Measurements from ENCODE around the gene HIVEP3.

The HIVEP3 gene

DNA sequence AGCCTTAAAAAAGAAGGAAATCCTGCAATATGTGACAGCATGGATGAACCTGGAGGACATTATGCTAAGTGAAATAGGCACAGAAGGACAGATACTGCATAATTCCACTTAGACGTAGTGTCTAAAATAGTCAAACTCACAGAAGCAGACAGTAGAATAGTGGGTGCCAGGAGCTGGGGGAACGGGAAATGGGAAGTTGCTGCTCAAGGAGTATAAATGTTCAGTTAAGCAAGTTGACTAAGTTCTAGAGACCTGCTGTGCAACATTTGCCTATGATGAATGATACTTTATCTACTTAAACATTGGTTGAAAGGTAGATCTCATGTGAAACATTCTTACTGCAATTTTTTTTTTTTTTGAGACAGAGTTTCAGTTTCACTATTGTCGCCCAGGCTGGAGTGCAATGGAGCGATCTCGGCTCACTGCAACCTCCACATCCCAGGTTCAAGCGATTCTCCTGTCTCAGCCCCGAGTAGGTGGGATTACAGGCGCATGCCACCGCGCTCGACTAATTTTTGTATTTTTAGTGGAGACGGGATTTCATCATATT lies 197.8 kb downstream of the HIVEP3 start (continued):
- TF ChIP-seq KLF17 (tag by site-specific recombination; IDR thresholded peaks at IDR 0.05) (no peak), SP7 (tag by site-specific recombination; IDR thresholded peaks at IDR 0.05) (no peak), ZNF501 (tag by site-specific recombination; IDR thresholded peaks at IDR 0.05) (no peak), ZNF184 (tag by site-specific recombination; IDR thresholded peaks at IDR 0.05) (no peak), ZNF473 (tag by site-specific recombination; IDR thresholded peaks at IDR 0.05) (no peak), ZBTB26 (tag by site-specific recombination; optimal IDR thresholded peaks at IDR 0.05) (no peak), ZBTB20 (tag by site-specific recombination; IDR thresholded peaks at IDR 0.05) (no peak), HOXA7 (CRISPR knock-in tag; IDR thresholded peaks at IDR 0.05; ENCODE audit: borderline replicate concordance) (no peak), ZNF10 (tag by site-specific recombination; IDR thresholded peaks at IDR 0.05) (no peak), ZNF558 (tag by site-specific recombination; IDR thresholded peaks at IDR 0.05) (no peak), BCL11B (tag by site-specific recombination; IDR thresholded peaks at IDR 0.05; ENCODE audit: low read depth) (no peak), HOXD13 (CRISPR knock-in tag; IDR thresholded peaks at IDR 0.05; ENCODE audit: borderline replicate concordance) (no peak), ZNF600 (tag by site-specific recombination; IDR thresholded peaks at IDR 0.05) (no peak)
- TF ChIP-seq, protein P1, sequence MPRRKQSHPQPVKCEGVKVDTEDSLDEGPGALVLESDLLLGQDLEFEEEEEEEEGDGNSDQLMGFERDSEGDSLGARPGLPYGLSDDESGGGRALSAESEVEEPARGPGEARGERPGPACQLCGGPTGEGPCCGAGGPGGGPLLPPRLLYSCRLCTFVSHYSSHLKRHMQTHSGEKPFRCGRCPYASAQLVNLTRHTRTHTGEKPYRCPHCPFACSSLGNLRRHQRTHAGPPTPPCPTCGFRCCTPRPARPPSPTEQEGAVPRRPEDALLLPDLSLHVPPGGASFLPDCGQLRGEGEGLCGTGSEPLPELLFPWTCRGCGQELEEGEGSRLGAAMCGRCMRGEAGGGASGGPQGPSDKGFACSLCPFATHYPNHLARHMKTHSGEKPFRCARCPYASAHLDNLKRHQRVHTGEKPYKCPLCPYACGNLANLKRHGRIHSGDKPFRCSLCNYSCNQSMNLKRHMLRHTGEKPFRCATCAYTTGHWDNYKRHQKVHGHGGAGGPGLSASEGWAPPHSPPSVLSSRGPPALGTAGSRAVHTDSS (tag by site-specific recombination; IDR thresholded peaks at IDR 0.05), result no peak

DNA sequence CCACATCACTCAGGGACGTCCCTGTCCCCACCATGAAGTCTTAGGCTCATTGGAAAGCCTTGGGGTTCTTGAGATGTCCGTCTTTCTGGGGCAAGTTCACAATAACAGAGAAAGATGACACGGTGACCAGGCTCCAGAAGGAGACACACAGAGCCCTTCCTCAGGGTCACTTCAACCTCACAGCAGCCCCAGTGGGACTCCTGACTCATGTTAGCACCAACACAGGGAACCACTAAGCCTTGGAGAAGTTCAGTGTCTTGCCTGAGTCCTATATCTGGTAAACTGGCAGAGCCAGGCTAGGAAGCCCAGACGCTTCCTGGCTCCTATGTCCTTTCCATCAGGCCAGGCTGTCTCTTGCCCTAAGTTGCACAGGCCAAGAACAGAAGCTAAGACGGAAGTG lies 199.1 kb downstream of the HIVEP3 start:
- TF ChIP-seq ZNF692 (tag by site-specific recombination; IDR thresholded peaks at IDR 0.05) (no peak), GLIS1 (tag by site-specific recombination; IDR thresholded peaks at IDR 0.05) (no peak), ZNF658 (tag by site-specific recombination; IDR thresholded peaks at IDR 0.05) (no peak), TCF7L2 (IDR thresholded peaks at IDR 0.05; ENCODE audit: borderline replicate concordance, low read depth, low read length) (no peak), ZFHX2 (tag by site-specific recombination; conservative IDR thresholded peaks at IDR 0.05) (no peak), ZNF146 (tag by site-specific recombination; IDR thresholded peaks at IDR 0.05) (no peak), REPIN1 (tag by site-specific recombination; IDR thresholded peaks at IDR 0.05; ENCODE audit: low read depth) (no peak), ZNF16 (tag by site-specific recombination; IDR thresholded peaks at IDR 0.05; ENCODE audit: low read depth) (no peak), ZBTB17 (tag by site-specific recombination; IDR thresholded peaks at IDR 0.05) (no peak), ZNF514 (tag by site-specific recombination; IDR thresholded peaks at IDR 0.05) (no peak), KLF7 (tag by site-specific recombination; IDR thresholded peaks at IDR 0.05; ENCODE audit: borderline replicate concordance) (no peak), ZNF621 (tag by site-specific recombination; IDR thresholded peaks at IDR 0.05) (no peak), ZNF596 (tag by site-specific recombination; IDR thresholded peaks at IDR 0.05) (no peak)
- TF ChIP-seq, protein P2, sequence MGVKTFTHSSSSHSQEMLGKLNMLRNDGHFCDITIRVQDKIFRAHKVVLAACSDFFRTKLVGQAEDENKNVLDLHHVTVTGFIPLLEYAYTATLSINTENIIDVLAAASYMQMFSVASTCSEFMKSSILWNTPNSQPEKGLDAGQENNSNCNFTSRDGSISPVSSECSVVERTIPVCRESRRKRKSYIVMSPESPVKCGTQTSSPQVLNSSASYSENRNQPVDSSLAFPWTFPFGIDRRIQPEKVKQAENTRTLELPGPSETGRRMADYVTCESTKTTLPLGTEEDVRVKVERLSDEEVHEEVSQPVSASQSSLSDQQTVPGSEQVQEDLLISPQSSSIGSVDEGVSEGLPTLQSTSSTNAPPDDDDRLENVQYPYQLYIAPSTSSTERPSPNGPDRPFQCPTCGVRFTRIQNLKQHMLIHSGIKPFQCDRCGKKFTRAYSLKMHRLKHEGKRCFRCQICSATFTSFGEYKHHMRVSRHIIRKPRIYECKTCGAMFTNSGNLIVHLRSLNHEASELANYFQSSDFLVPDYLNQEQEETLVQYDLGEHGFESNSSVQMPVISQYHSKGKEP (tag by site-specific recombination; IDR thresholded peaks at IDR 0.05), result no peak
- TF ChIP-seq, protein P3, sequence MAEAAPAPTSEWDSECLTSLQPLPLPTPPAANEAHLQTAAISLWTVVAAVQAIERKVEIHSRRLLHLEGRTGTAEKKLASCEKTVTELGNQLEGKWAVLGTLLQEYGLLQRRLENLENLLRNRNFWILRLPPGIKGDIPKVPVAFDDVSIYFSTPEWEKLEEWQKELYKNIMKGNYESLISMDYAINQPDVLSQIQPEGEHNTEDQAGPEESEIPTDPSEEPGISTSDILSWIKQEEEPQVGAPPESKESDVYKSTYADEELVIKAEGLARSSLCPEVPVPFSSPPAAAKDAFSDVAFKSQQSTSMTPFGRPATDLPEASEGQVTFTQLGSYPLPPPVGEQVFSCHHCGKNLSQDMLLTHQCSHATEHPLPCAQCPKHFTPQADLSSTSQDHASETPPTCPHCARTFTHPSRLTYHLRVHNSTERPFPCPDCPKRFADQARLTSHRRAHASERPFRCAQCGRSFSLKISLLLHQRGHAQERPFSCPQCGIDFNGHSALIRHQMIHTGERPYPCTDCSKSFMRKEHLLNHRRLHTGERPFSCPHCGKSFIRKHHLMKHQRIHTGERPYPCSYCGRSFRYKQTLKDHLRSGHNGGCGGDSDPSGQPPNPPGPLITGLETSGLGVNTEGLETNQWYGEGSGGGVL (tag by site-specific recombination; IDR thresholded peaks at IDR 0.05), result no peak
- H3K4me1 ChIP-seq (ENCODE audit: control insufficient read depth, insufficient read depth, low read length), result no peaks in the 10 kb centered on the region
- no peak overlapping the region for H3K4me3 ChIP-seq (ENCODE audit: low read depth, low read length)
- CTCF ChIA-PET, result no interaction called here
- H3K27ac ChIP-seq (ENCODE audit: extremely low read depth, low read depth, low read length), result no peak overlapping the region
- no peaks in the 10 kb centered on the region for H3K36me3 ChIP-seq (ENCODE audit: control insufficient read depth in 2 of 2, insufficient read depth in 1 of 2, low read length in 2 of 2)
- no peaks in the 10 kb centered on the region for H3K9me3 ChIP-seq (ENCODE audit: control insufficient read depth, insufficient read depth, low read depth, low read length)
- POLR2A ChIA-PET, result no interaction called here

Measured in HEK293 (cell line).